ENCODE data around the gene ATP8A2.

DNA sequence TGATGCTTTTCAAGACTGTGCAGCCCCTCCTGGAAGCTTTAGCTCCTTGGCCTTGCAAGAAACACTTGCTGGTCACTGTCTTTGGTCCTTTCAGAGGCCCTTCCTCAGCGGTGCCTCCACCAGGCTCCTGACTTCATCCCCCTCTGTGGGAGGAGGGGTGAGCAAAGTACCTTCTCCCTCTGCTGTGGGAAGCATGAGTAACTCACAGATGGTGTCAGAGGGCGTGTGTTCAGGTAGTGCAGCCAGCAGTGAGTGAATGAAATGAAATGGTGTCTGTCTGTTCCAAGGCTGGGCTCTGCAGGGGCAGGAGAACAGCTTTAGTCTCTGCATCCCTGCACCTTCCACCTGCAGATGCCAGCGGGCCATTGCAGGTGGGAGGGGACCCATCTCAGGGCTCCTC lies 577.1 kb downstream of the ATP8A2 start:
- TF ChIP-seq, protein P1, sequence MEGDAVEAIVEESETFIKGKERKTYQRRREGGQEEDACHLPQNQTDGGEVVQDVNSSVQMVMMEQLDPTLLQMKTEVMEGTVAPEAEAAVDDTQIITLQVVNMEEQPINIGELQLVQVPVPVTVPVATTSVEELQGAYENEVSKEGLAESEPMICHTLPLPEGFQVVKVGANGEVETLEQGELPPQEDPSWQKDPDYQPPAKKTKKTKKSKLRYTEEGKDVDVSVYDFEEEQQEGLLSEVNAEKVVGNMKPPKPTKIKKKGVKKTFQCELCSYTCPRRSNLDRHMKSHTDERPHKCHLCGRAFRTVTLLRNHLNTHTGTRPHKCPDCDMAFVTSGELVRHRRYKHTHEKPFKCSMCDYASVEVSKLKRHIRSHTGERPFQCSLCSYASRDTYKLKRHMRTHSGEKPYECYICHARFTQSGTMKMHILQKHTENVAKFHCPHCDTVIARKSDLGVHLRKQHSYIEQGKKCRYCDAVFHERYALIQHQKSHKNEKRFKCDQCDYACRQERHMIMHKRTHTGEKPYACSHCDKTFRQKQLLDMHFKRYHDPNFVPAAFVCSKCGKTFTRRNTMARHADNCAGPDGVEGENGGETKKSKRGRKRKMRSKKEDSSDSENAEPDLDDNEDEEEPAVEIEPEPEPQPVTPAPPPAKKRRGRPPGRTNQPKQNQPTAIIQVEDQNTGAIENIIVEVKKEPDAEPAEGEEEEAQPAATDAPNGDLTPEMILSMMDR (IDR thresholded peaks at IDR 0.05; ENCODE audit: insufficient read depth, low read depth, low read length): no peak
- TF ChIP-seq EZH2 (IDR thresholded peaks at IDR 0.05; ENCODE audit: insufficient read depth, low read length): no peak

Data from astrocyte (in vitro differentiated cells and primary cell).